K562 (cell line): ENCODE measurements around the gene GFOD2.

Experiments used
- MXI1 ChIP-seq: IDR thresholded peaks from 2 replicates; pipeline ENCODE4 v1.6.1; 2011; ENCODE audit warnings: low read depth, mild to moderate bottlenecking, improper control_type of control experiment, low read length
- ZNF175 ChIP-seq: fragments of 200-800 bp; sonication (Bioruptor generic); IDR thresholded peaks from 2 replicates; pipeline ENCODE4 v1.6.1; 2016; ENCODE audit warnings: low read depth, mild to moderate bottlenecking, missing genetic modification characterization, missing compliant biosample characterization
- TF ChIP-seq, protein P1 (sequence below): sonication (generic); formaldehyde crosslinking; IDR thresholded peaks from 2 replicates; pipeline ENCODE4 v1.4.0; 2020; ENCODE audit warnings: mild to moderate bottlenecking, missing genetic modification reagents

GRCh38 chr16:67650023-67650422 is 69.1 kb downstream of the GFOD2 start:
- TF ChIP-seq ZNF175 (CRISPR knock-in tag) (no peak), MXI1 (no peak)
- TF ChIP-seq, protein P1, sequence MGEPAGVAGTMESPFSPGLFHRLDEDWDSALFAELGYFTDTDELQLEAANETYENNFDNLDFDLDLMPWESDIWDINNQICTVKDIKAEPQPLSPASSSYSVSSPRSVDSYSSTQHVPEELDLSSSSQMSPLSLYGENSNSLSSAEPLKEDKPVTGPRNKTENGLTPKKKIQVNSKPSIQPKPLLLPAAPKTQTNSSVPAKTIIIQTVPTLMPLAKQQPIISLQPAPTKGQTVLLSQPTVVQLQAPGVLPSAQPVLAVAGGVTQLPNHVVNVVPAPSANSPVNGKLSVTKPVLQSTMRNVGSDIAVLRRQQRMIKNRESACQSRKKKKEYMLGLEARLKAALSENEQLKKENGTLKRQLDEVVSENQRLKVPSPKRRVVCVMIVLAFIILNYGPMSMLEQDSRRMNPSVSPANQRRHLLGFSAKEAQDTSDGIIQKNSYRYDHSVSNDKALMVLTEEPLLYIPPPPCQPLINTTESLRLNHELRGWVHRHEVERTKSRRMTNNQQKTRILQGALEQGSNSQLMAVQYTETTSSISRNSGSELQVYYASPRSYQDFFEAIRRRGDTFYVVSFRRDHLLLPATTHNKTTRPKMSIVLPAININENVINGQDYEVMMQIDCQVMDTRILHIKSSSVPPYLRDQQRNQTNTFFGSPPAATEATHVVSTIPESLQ = no peak
